ENCODE results near the gene BUB1.

DNA sequence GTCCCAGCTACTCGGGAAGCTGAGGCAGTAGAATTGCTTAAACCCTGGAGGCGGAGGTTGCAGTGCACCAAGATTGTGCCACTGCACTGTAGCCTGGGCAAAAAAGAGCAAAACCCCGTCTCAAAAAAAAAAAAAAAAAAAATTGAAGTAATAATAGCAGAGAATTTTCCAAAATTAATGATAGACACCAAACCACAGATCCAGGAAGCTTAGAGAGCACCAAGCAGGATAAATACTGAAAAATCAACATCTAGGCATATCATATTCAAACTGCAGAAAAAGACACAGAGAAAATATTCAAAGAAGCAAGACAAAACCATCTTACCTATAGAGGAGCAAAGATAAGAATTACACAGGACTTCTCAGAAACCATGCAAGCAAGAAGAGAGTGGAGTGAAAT lies 33.5 kb downstream of the BUB1 start:
- TF ChIP-seq POLR2A (IDR thresholded peaks at IDR 0.05; ENCODE audit: low read depth, low read length) (no peak), TAF1 (IDR thresholded peaks at IDR 0.05; ENCODE audit: borderline replicate concordance, low read depth, low read length) (no peak), POLR2AphosphoS5 (IDR thresholded peaks at IDR 0.05; ENCODE audit: low read depth, low read length) (no peak)

All from GM12892 (cell line).